Liver (tissue), 9 donors: ENCODE measurements around the gene MSI2. TPM values are rescaled to one million over a fixed set of nuclear protein-coding genes. Genes with fewer than 3 reads are reported as not detected.
A peak's percentile ranks its signal among the peaks of the same experiment; 100 is the strongest.

Experiments used
- DNase-seq: peaks from one replicate; pipeline ENCODE4 v3.0.0-alpha.2; 2017; ENCODE audit warnings: low spot score
- H3K27ac ChIP-seq, 2 donors: one replicate each; pipeline ENCODE4 v1.7.0; 2013; ENCODE audit warnings: inconsistent platforms in 2 of 2, low read length in 2 of 2, control low read depth in 1 of 2, low read depth in 1 of 2, mild to moderate bottlenecking in 1 of 2
- H3K27me3 ChIP-seq, 4 donors: one replicate each; pipeline versions ENCODE4 v1.6.1 to v1.7.0; 2013; ENCODE audit warnings: low read length in 3 of 4, inconsistent platforms in 1 of 4, mild to moderate bottlenecking in 1 of 4, moderate library complexity in 1 of 4; ENCODE audit not compliant: control insufficient read depth in 4 of 4, insufficient read depth in 4 of 4
- H3K36me3 ChIP-seq, 4 donors: one replicate each; pipeline versions ENCODE4 v1.6.1 to v1.7.0; 2013; ENCODE audit warnings: low read length in 3 of 4, mild to moderate bottlenecking in 3 of 4, low read depth in 1 of 4, moderate library complexity in 1 of 4; ENCODE audit not compliant: control insufficient read depth in 4 of 4, insufficient read depth in 3 of 4
- H3K4me1 ChIP-seq, 4 donors: one replicate each; pipeline versions ENCODE4 v1.6.1 to v1.7.0; 2013; ENCODE audit warnings: low read length in 3 of 4, mild to moderate bottlenecking in 3 of 4, moderate library complexity in 1 of 4; ENCODE audit not compliant: control insufficient read depth in 4 of 4, insufficient read depth in 4 of 4
- H3K4me3 ChIP-seq, 3 donors: one replicate each; pipeline versions ENCODE4 v1.6.1 to v1.7.0; 2013; ENCODE audit warnings: low read length in 3 of 3, control low read depth in 1 of 3, low read depth in 1 of 3, mild to moderate bottlenecking in 1 of 3
- H3K9ac ChIP-seq, 2 donors: one replicate each; pipeline ENCODE4 v1.7.0; 2013; ENCODE audit warnings: low read length in 2 of 2, mild to moderate bottlenecking in 2 of 2, moderate library complexity in 2 of 2, control low read depth in 1 of 2, low read depth in 1 of 2
- H3K9me3 ChIP-seq, 4 donors: one replicate each; pipeline versions ENCODE4 v1.6.1 to v1.7.0; 2013; ENCODE audit warnings: low read length in 3 of 4; ENCODE audit not compliant: control insufficient read depth in 4 of 4
- EGR1 ChIP-seq, 2 donors: IDR thresholded peaks; 2 replicates each; pipeline ENCODE4 v1.6.1; 2016 to 2018; ENCODE audit warnings: antibody characterized with exemption in 2 of 2, low read depth in 2 of 2
- FOXA1 ChIP-seq: IDR thresholded peaks from 2 replicates; pipeline ENCODE4 v1.6.1; 2016; ENCODE audit warnings: antibody characterized with exemption
- FOXA2 ChIP-seq: IDR thresholded peaks from 2 replicates; pipeline ENCODE4 v1.6.1; 2016; ENCODE audit warnings: antibody characterized with exemption
- GABPA ChIP-seq, 2 donors: IDR thresholded peaks in 1 of 2; conservative IDR thresholded peaks in 1 of 2; 2 replicates each; pipeline ENCODE4 v1.6.1; 2016; ENCODE audit warnings: antibody characterized with exemption in 2 of 2, mild to moderate bottlenecking in 1 of 2, moderate library complexity in 1 of 2
- HNF4A ChIP-seq, 2 donors: conservative IDR thresholded peaks; 2 replicates each; pipeline ENCODE4 v1.6.1; 2016; ENCODE audit warnings: antibody characterized with exemption in 2 of 2, mild to moderate bottlenecking in 2 of 2
- HNF4G ChIP-seq: IDR thresholded peaks from 2 replicates; pipeline ENCODE4 v1.6.1; 2016; ENCODE audit warnings: antibody characterized with exemption
- JUND ChIP-seq, 2 donors: IDR thresholded peaks; 2 replicates each; pipeline ENCODE4 v1.6.1; 2016; ENCODE audit warnings: antibody characterized with exemption in 2 of 2
- MAX ChIP-seq: IDR thresholded peaks from 2 replicates; pipeline ENCODE4 v1.6.1; 2016; ENCODE audit warnings: antibody characterized with exemption
- NR2F2 ChIP-seq: IDR thresholded peaks from 2 replicates; pipeline ENCODE4 v1.6.1; 2016; ENCODE audit warnings: antibody characterized with exemption
- RAD21 ChIP-seq, 2 donors: IDR thresholded peaks; 2 replicates each; pipeline ENCODE4 v1.6.1; 2016; ENCODE audit warnings: antibody characterized with exemption in 2 of 2, mild to moderate bottlenecking in 2 of 2
- REST ChIP-seq: IDR thresholded peaks from 2 replicates; pipeline ENCODE4 v1.6.1; 2016; ENCODE audit warnings: antibody characterized with exemption, mild to moderate bottlenecking
- RXRA ChIP-seq, 2 donors: IDR thresholded peaks; 2 replicates each; pipeline ENCODE4 v1.6.1; 2017 to 2018; ENCODE audit warnings: antibody characterized with exemption in 2 of 2, mild to moderate bottlenecking in 1 of 2
- SP1 ChIP-seq: IDR thresholded peaks from 2 replicates; pipeline ENCODE4 v1.6.1; 2018; ENCODE audit warnings: antibody characterized with exemption, mild to moderate bottlenecking
- TAF1 ChIP-seq: conservative IDR thresholded peaks from 2 replicates; pipeline ENCODE4 v1.6.1; 2016; ENCODE audit warnings: antibody characterized with exemption, mild to moderate bottlenecking
- YY1 ChIP-seq: IDR thresholded peaks from 2 replicates; pipeline ENCODE4 v1.6.1; 2016; ENCODE audit warnings: antibody characterized with exemption, mild to moderate bottlenecking
- ZBTB33 ChIP-seq: IDR thresholded peaks from 2 replicates; pipeline ENCODE4 v1.6.1; 2016; ENCODE audit warnings: antibody characterized with exemption
- WGBS: extraction: QIAGEN DNeasy Blood & Tissue Kit; methylation state at CpG from one replicate; pipeline ENCODE4 v1.1.7; 2013; 5-methylcytosine and 5-hydroxymethylcytosine counted together
- polyA plus RNA-seq, 2 donors: library from polyadenylated mRNA; stranded (reverse) in 1 of 2; unstranded in 1 of 2; fragments of 200-250 nt in 1 of 2; fragments of >200 nt in 1 of 2; fragmentation: Nextera tagmentation in 1 of 2; extraction: Ambion mirVana in 1 of 2; gene quantifications; one replicate each; pipeline versions ENCODE4 v1.2.1 to v1.2.3, GENCODE V29; 2013 to 2015
- total RNA-seq, 2 donors: library from RNA; depleted of rRNA; stranded (reverse); fragments of >200 nt; gene quantifications; one replicate each; pipeline ENCODE4 v1.2.3, GENCODE V29; 2014
- TF ChIP-seq, protein P1 (sequence below): fragments of 150-350 bp; IDR thresholded peaks from 2 replicates; pipeline ENCODE4 v1.5.1; 2017; ENCODE audit warnings: improper control_type of control experiment, low read depth, low read length; ENCODE audit not compliant: missing input control
- TF ChIP-seq, protein P2 (sequence below): IDR thresholded peaks from 2 replicates; pipeline ENCODE4 v1.6.1; 2016; ENCODE audit warnings: antibody characterized with exemption
- donor health status: healthy.
- donor health status: healthy.
- donor health status: healthy.
- donor health status: healthy.
- donor health status: healthy.

MSI2 gene
- total and polyA plus RNA-seq, 4 donors: 5.7 to 15.6 (median 9.2) TPM

- no peaks in the 10 kb centered on the region for H3K36me3 ChIP-seq
- peak; percentile 92 for TF ChIP-seq HNF4A (conservative IDR thresholded peaks at IDR 0.05)
- peak; percentile 62 for TF ChIP-seq SP1
- TF ChIP-seq YY1: peak; percentile 42
- TF ChIP-seq JUND (IDR thresholded peaks at IDR 0.05): peak in 1 of 2 donors; percentile 69
- peak; percentile 48 to 64 for TF ChIP-seq RAD21 (IDR thresholded peaks at IDR 0.05)
- TF ChIP-seq, protein P1, sequence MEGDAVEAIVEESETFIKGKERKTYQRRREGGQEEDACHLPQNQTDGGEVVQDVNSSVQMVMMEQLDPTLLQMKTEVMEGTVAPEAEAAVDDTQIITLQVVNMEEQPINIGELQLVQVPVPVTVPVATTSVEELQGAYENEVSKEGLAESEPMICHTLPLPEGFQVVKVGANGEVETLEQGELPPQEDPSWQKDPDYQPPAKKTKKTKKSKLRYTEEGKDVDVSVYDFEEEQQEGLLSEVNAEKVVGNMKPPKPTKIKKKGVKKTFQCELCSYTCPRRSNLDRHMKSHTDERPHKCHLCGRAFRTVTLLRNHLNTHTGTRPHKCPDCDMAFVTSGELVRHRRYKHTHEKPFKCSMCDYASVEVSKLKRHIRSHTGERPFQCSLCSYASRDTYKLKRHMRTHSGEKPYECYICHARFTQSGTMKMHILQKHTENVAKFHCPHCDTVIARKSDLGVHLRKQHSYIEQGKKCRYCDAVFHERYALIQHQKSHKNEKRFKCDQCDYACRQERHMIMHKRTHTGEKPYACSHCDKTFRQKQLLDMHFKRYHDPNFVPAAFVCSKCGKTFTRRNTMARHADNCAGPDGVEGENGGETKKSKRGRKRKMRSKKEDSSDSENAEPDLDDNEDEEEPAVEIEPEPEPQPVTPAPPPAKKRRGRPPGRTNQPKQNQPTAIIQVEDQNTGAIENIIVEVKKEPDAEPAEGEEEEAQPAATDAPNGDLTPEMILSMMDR: no peak
- peak; percentile 84 for TF ChIP-seq HNF4G
- peak; percentile 79 for TF ChIP-seq MAX
- TF ChIP-seq GABPA (IDR thresholded peaks at IDR 0.05 in 1 of 2, conservative IDR thresholded peaks at IDR 0.05 in 1 of 2): no peak
- no peak for TF ChIP-seq TAF1
- TF ChIP-seq NR2F2: peak; percentile 27
- peak; percentile 78 for TF ChIP-seq RXRA (IDR thresholded peaks at IDR 0.05)
- TF ChIP-seq FOXA1: peak; percentile 57
- no peak for TF ChIP-seq EGR1 (IDR thresholded peaks at IDR 0.05; ENCODE audit: low read depth in 2 of 2)
- TF ChIP-seq, protein P2, sequence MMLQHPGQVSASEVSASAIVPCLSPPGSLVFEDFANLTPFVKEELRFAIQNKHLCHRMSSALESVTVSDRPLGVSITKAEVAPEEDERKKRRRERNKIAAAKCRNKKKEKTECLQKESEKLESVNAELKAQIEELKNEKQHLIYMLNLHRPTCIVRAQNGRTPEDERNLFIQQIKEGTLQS: peak; percentile 87
- TF ChIP-seq ZBTB33: peak; percentile 73
- TF ChIP-seq FOXA2: peak; percentile 60
- TF ChIP-seq REST: peak; percentile 20
- no peak overlapping the region for H3K4me3 ChIP-seq
- H3K9ac ChIP-seq: no peak overlapping the region
- peaks cover 0 to 6% (median 2%) of the 10 kb centered on the region in 4 donors for H3K4me1 ChIP-seq
- H3K27ac ChIP-seq: no peak overlapping the region
- H3K27me3 ChIP-seq: no peaks in the 10 kb centered on the region
- H3K9me3 ChIP-seq: no peaks in the 10 kb centered on the region
- no peak for DNase-seq
- WGBS: 60% methylated on average over 10 of the region's 10 CpGs
Observed at GRCh38 chr17:57516290-57517230, 260.2 kb downstream of the MSI2 start.
